WTC11 (cell line): ENCODE measurements around the gene GNG13. TPM values are rescaled to one million over a fixed set of nuclear protein-coding genes. Genes with fewer than 3 reads are reported as not detected.
A peak's percentile ranks its signal among the peaks of the same experiment; 100 is the strongest.

ENCODE experiments used
- ATAC-seq: fragments of 200-7000 bp; cut with Tn5 transposase; 2 replicates; pipeline ENCODE4 v1.10.0; 2021; ENCODE audit warnings: mild to moderate bottlenecking, moderate library complexity
- CTCF ChIA-PET: fragments of 300-600 bp; sonication (Branson Sonifier 250); formaldehyde crosslinking; loops from one replicate; lab custom pipeline; 2021; ENCODE audit warnings: antibody characterized with exemption; lab: Charles Lee
- POLR2A ChIA-PET: fragments of 350-600 bp; sonication (Branson Sonifier 250); formaldehyde crosslinking; loops from one replicate; lab custom pipeline; 2021; ENCODE audit warnings: antibody characterized with exemption; lab: Charles Lee
- DNase-seq: peaks from one replicate; pipeline ENCODE4 v3.0.0; 2021; ENCODE audit warnings: low spot score
- H3K27ac Mint-ChIP-seq: 2 replicates; pipeline ENCODE4 v1.8.0; 2021; ENCODE audit warnings: mixed read lengths
- H3K27me3 Mint-ChIP-seq: 2 replicates; pipeline ENCODE4 v1.8.0; 2021; ENCODE audit warnings: low read depth, mild to moderate bottlenecking, moderate library complexity, mixed read lengths
- H3K36me3 Mint-ChIP-seq: 2 replicates; pipeline ENCODE4 v1.8.0; 2021; ENCODE audit warnings: mixed read lengths
- H3K4me1 Mint-ChIP-seq: 2 replicates; pipeline ENCODE4 v1.8.0; 2022; ENCODE audit warnings: mixed read lengths
- H3K4me3 Mint-ChIP-seq: 2 replicates; pipeline ENCODE4 v1.8.0; 2021; ENCODE audit warnings: mild to moderate bottlenecking, moderate library complexity, mixed read lengths
- H3K9me3 Mint-ChIP-seq: 2 replicates; pipeline ENCODE4 v1.8.0; 2021; ENCODE audit warnings: mixed read lengths
- CREB1 ChIP-seq: sonication (generic); formaldehyde crosslinking; IDR thresholded peaks from 2 replicates; pipeline ENCODE4 v1.8.0; 2023; ENCODE audit warnings: mild to moderate bottlenecking, missing genetic modification reagents
- ESRRA ChIP-seq: sonication (generic); formaldehyde crosslinking; IDR thresholded peaks from 2 replicates; pipeline ENCODE4 v1.8.1; 2022; ENCODE audit warnings: mild to moderate bottlenecking, missing genetic modification reagents, borderline replicate concordance
- GRHL2 ChIP-seq: fragments of 250-450 bp; sonication (Bioruptor Pico); IDR thresholded peaks from 2 replicates; pipeline ENCODE4 v1.8.0; 2022; ENCODE audit warnings: mild to moderate bottlenecking, moderate library complexity; ENCODE audit not compliant: insufficient replicate concordance, severe bottlenecking
- NFATC4 ChIP-seq: fragments of 250-450 bp; sonication (Bioruptor Pico); IDR thresholded peaks from 2 replicates; pipeline ENCODE4 v1.9.0; 2021; ENCODE audit warnings: mild to moderate bottlenecking
- NFYB ChIP-seq: sonication (generic); formaldehyde crosslinking; conservative IDR thresholded peaks from 2 replicates; pipeline ENCODE4 v1.8.0; 2022; ENCODE audit warnings: low read depth, missing genetic modification reagents
- NR2C2 ChIP-seq: sonication (generic); formaldehyde crosslinking; IDR thresholded peaks from 2 replicates; pipeline ENCODE4 v1.8.0; 2022; ENCODE audit warnings: mild to moderate bottlenecking, missing genetic modification reagents
- RELA ChIP-seq: sonication (generic); formaldehyde crosslinking; IDR thresholded peaks from 2 replicates; pipeline ENCODE4 v1.8.1; 2022; ENCODE audit warnings: missing genetic modification reagents, mild to moderate bottlenecking, borderline replicate concordance
- SP1 ChIP-seq: sonication (generic); formaldehyde crosslinking; conservative IDR thresholded peaks from 2 replicates; pipeline ENCODE4 v1.8.1; 2022; ENCODE audit warnings: missing genetic modification reagents
- ZNF232 ChIP-seq: sonication (generic); formaldehyde crosslinking; IDR thresholded peaks from 2 replicates; pipeline ENCODE4 v1.8.0; 2022; ENCODE audit warnings: mild to moderate bottlenecking, missing genetic modification reagents
- ZNF396 ChIP-seq: fragments of 250-450 bp; sonication (Bioruptor Pico); IDR thresholded peaks from 2 replicates; pipeline ENCODE4 v1.8.0; 2021; ENCODE audit warnings: mild to moderate bottlenecking, moderate library complexity, borderline replicate concordance
- ZNF416 ChIP-seq: fragments of 250-450 bp; sonication (Bioruptor Pico); IDR thresholded peaks from 2 replicates; pipeline ENCODE4 v1.9.0; 2021; ENCODE audit warnings: mild to moderate bottlenecking, inconsistent platforms
- total RNA-seq: library from RNA; stranded (reverse); gene quantifications from 3 replicates; pipeline ENCODE4 v1.2.3, GENCODE V29; 2021
- TF ChIP-seq, protein P1 (sequence below): fragments of 250-450 bp; sonication (Bioruptor Pico); conservative IDR thresholded peaks from 2 replicates; pipeline ENCODE4 v1.9.0; 2021; ENCODE audit warnings: mild to moderate bottlenecking
- TF ChIP-seq, protein P2 (sequence below): fragments of 250-450 bp; sonication (Bioruptor Pico); IDR thresholded peaks from 2 replicates; pipeline ENCODE4 v1.9.0; 2021; ENCODE audit warnings: mild to moderate bottlenecking, borderline replicate concordance
- TF ChIP-seq, protein P3 (sequence below): sonication (generic); formaldehyde crosslinking; IDR thresholded peaks from 2 replicates; pipeline ENCODE4 v1.8.0; 2022; ENCODE audit warnings: missing genetic modification reagents
- TF ChIP-seq, protein P4 (sequence below): sonication (generic); formaldehyde crosslinking; IDR thresholded peaks from 2 replicates; pipeline ENCODE4 v1.8.1; 2022; ENCODE audit warnings: missing genetic modification reagents, borderline replicate concordance
- TF ChIP-seq, protein P5 (sequence below): sonication (generic); formaldehyde crosslinking; IDR thresholded peaks from 2 replicates; pipeline ENCODE4 v1.8.0; 2023; ENCODE audit warnings: mild to moderate bottlenecking, missing genetic modification reagents
- TF ChIP-seq, protein P6 (sequence below): sonication (generic); formaldehyde crosslinking; IDR thresholded peaks from 2 replicates; pipeline ENCODE4 v1.8.0; 2022; ENCODE audit warnings: mild to moderate bottlenecking, missing genetic modification reagents
- TF ChIP-seq, protein P7 (sequence below): sonication (generic); formaldehyde crosslinking; IDR thresholded peaks from 2 replicates; pipeline ENCODE4 v1.8.1; 2023; ENCODE audit warnings: mild to moderate bottlenecking, missing genetic modification reagents, moderate library complexity
- TF ChIP-seq, protein P8 (sequence below): sonication (generic); formaldehyde crosslinking; conservative IDR thresholded peaks from 2 replicates; pipeline ENCODE4 v1.8.1; 2022; ENCODE audit warnings: mild to moderate bottlenecking, missing genetic modification reagents

The GNG13 gene
- total RNA-seq, 1 experiment from 2014 or later, result not detected

DNA sequence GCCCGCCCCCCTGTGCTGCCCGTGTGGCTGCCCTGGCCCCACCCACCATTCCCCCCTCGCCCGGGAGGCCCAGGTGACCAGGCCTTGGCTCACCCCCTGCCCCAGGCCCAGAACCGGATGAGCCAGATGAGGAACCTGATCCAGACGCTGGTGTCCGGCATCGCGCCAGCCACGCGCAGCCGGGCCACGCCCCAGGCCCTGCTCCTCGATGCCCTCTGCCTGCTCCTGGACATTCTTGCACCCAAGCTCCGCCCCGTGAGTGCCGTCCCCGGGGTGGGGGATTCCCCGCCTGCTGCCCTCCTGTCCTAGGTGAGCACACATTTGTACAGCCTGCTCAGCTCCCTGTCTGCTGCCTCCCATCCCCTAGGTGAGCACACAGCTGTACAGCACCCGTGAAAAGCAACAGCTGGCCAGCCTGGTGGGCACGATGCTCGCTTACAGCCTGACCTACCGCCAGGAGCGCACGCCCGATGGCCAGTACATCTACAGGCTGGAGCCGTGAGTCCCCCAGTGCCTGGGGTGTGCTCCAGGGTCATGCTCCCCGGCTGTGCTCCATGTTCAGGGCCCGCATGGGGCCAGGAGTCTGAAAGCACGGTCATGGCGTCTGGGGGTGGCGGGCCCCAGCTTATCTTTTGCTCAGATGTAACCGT, 4.8 kb downstream of the GNG13 start:
- ATAC-seq (no peak), DNase-seq (no peak)
- H3K4me3 Mint-ChIP-seq, result no peak overlapping the region
- H3K36me3 Mint-ChIP-seq, result peaks cover 21% of the 10 kb centered on the region
- ChIA-PET CTCF (interaction anchor here (1.1 to 1.6 kb wide), 2 partner anchors 13 to 83 kb away, joined by 3 read pairs; no protein-coding TSS in a partner anchor), POLR2A (no interaction called here)
- no peaks in the 10 kb centered on the region for H3K27me3 Mint-ChIP-seq
- H3K27ac Mint-ChIP-seq, result 0 out of 2 replicates have a peak overlapping the region, but pooled peaks have one; percentile 65
- no peaks in the 10 kb centered on the region for H3K4me1 Mint-ChIP-seq
- H3K9me3 Mint-ChIP-seq, result no peaks in the 10 kb centered on the region
- TF ChIP-seq, protein P1, sequence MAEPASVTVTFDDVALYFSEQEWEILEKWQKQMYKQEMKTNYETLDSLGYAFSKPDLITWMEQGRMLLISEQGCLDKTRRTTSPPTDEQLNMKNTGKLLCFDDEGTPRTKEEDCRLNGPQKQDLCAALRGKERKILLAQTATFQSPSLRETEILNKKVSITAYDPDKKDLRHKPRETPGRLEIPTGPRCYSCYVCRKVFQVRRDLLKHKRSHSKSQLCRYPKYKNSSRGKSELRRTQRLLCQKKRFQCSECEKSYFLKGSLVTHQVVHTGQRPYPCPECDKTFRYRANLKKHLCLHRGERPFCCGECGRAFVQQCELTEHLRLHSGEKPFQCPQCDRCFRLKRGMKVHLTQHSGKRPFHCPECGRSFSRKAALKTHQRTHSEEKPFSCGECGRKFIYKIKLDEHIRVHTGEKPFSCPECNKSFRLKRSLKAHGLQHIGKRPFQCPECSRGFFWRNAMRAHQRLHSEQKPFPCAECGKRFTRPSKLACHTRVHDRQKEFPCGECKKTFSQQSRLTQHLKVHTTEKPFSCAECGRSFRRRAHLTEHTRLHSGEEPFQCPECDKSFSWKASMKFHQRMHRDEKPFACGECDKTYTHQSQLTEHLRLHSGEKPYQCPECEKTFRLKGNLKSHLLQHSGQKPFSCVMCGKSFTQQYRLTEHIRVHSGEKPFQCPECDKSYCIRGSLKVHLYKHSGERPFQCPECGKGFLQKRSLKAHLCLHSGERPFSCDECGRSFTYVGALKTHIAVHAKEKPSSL (CRISPR knock-in tag), result no peak
- no peak for TF ChIP-seq NFATC4 (CRISPR knock-in tag)
- TF ChIP-seq, protein P2, sequence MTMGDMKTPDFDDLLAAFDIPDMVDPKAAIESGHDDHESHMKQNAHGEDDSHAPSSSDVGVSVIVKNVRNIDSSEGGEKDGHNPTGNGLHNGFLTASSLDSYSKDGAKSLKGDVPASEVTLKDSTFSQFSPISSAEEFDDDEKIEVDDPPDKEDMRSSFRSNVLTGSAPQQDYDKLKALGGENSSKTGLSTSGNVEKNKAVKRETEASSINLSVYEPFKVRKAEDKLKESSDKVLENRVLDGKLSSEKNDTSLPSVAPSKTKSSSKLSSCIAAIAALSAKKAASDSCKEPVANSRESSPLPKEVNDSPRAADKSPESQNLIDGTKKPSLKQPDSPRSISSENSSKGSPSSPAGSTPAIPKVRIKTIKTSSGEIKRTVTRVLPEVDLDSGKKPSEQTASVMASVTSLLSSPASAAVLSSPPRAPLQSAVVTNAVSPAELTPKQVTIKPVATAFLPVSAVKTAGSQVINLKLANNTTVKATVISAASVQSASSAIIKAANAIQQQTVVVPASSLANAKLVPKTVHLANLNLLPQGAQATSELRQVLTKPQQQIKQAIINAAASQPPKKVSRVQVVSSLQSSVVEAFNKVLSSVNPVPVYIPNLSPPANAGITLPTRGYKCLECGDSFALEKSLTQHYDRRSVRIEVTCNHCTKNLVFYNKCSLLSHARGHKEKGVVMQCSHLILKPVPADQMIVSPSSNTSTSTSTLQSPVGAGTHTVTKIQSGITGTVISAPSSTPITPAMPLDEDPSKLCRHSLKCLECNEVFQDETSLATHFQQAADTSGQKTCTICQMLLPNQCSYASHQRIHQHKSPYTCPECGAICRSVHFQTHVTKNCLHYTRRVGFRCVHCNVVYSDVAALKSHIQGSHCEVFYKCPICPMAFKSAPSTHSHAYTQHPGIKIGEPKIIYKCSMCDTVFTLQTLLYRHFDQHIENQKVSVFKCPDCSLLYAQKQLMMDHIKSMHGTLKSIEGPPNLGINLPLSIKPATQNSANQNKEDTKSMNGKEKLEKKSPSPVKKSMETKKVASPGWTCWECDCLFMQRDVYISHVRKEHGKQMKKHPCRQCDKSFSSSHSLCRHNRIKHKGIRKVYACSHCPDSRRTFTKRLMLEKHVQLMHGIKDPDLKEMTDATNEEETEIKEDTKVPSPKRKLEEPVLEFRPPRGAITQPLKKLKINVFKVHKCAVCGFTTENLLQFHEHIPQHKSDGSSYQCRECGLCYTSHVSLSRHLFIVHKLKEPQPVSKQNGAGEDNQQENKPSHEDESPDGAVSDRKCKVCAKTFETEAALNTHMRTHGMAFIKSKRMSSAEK (CRISPR knock-in tag), result no peak
- TF ChIP-seq SP1, result no peak
- TF ChIP-seq ESRRA (CRISPR knock-in tag), result no peak
- TF ChIP-seq ZNF396 (CRISPR knock-in tag), result no peak
- TF ChIP-seq NFYB, result no peak
- TF ChIP-seq, protein P3, sequence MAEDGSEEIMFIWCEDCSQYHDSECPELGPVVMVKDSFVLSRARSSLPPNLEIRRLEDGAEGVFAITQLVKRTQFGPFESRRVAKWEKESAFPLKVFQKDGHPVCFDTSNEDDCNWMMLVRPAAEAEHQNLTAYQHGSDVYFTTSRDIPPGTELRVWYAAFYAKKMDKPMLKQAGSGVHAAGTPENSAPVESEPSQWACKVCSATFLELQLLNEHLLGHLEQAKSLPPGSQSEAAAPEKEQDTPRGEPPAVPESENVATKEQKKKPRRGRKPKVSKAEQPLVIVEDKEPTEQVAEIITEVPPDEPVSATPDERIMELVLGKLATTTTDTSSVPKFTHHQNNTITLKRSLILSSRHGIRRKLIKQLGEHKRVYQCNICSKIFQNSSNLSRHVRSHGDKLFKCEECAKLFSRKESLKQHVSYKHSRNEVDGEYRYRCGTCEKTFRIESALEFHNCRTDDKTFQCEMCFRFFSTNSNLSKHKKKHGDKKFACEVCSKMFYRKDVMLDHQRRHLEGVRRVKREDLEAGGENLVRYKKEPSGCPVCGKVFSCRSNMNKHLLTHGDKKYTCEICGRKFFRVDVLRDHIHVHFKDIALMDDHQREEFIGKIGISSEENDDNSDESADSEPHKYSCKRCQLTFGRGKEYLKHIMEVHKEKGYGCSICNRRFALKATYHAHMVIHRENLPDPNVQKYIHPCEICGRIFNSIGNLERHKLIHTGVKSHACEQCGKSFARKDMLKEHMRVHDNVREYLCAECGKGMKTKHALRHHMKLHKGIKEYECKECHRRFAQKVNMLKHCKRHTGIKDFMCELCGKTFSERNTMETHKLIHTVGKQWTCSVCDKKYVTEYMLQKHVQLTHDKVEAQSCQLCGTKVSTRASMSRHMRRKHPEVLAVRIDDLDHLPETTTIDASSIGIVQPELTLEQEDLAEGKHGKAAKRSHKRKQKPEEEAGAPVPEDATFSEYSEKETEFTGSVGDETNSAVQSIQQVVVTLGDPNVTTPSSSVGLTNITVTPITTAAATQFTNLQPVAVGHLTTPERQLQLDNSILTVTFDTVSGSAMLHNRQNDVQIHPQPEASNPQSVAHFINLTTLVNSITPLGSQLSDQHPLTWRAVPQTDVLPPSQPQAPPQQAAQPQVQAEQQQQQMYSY (CRISPR knock-in tag), result no peak
- TF ChIP-seq, protein P4, sequence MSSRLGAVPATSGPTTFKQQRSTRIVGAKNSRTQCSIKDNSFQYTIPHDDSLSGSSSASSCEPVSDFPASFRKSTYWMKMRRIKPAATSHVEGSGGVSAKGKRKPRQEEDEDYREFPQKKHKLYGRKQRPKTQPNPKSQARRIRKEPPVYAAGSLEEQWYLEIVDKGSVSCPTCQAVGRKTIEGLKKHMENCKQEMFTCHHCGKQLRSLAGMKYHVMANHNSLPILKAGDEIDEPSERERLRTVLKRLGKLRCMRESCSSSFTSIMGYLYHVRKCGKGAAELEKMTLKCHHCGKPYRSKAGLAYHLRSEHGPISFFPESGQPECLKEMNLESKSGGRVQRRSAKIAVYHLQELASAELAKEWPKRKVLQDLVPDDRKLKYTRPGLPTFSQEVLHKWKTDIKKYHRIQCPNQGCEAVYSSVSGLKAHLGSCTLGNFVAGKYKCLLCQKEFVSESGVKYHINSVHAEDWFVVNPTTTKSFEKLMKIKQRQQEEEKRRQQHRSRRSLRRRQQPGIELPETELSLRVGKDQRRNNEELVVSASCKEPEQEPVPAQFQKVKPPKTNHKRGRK, result no peak
- no peak for TF ChIP-seq CREB1
- TF ChIP-seq RELA (CRISPR knock-in tag), result no peak
- TF ChIP-seq, protein P5, sequence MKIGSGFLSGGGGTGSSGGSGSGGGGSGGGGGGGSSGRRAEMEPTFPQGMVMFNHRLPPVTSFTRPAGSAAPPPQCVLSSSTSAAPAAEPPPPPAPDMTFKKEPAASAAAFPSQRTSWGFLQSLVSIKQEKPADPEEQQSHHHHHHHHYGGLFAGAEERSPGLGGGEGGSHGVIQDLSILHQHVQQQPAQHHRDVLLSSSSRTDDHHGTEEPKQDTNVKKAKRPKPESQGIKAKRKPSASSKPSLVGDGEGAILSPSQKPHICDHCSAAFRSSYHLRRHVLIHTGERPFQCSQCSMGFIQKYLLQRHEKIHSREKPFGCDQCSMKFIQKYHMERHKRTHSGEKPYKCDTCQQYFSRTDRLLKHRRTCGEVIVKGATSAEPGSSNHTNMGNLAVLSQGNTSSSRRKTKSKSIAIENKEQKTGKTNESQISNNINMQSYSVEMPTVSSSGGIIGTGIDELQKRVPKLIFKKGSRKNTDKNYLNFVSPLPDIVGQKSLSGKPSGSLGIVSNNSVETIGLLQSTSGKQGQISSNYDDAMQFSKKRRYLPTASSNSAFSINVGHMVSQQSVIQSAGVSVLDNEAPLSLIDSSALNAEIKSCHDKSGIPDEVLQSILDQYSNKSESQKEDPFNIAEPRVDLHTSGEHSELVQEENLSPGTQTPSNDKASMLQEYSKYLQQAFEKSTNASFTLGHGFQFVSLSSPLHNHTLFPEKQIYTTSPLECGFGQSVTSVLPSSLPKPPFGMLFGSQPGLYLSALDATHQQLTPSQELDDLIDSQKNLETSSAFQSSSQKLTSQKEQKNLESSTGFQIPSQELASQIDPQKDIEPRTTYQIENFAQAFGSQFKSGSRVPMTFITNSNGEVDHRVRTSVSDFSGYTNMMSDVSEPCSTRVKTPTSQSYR (CRISPR knock-in tag), result no peak
- TF ChIP-seq, protein P6, sequence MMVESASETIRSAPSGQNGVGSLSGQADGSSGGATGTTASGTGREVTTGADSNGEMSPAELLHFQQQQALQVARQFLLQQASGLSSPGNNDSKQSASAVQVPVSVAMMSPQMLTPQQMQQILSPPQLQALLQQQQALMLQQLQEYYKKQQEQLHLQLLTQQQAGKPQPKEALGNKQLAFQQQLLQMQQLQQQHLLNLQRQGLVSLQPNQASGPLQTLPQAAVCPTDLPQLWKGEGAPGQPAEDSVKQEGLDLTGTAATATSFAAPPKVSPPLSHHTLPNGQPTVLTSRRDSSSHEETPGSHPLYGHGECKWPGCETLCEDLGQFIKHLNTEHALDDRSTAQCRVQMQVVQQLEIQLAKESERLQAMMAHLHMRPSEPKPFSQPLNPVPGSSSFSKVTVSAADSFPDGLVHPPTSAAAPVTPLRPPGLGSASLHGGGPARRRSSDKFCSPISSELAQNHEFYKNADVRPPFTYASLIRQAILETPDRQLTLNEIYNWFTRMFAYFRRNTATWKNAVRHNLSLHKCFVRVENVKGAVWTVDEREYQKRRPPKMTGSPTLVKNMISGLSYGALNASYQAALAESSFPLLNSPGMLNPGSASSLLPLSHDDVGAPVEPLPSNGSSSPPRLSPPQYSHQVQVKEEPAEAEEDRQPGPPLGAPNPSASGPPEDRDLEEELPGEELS (CRISPR knock-in tag), result no peak
- no peak for TF ChIP-seq ZNF232
- no peak for TF ChIP-seq ZNF416
- TF ChIP-seq NR2C2 (CRISPR knock-in tag), result no peak
- no peak for TF ChIP-seq GRHL2 (CRISPR knock-in tag)
- TF ChIP-seq, protein P7, sequence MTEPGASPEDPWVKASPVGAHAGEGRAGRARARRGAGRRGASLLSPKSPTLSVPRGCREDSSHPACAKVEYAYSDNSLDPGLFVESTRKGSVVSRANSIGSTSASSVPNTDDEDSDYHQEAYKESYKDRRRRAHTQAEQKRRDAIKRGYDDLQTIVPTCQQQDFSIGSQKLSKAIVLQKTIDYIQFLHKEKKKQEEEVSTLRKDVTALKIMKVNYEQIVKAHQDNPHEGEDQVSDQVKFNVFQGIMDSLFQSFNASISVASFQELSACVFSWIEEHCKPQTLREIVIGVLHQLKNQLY (CRISPR knock-in tag), result no peak
- TF ChIP-seq, protein P8, sequence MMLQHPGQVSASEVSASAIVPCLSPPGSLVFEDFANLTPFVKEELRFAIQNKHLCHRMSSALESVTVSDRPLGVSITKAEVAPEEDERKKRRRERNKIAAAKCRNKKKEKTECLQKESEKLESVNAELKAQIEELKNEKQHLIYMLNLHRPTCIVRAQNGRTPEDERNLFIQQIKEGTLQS (CRISPR knock-in tag), result no peak
